ENCODE measurements around the gene PIEZO2. TPM values are rescaled to one million over a fixed set of nuclear protein-coding genes. Genes with fewer than 3 reads are reported as not detected.

The PIEZO2 gene
- total RNA-seq, 4 donors from 2014 or later, result 0.18 to 3.0 (median 0.21) TPM

DNA sequence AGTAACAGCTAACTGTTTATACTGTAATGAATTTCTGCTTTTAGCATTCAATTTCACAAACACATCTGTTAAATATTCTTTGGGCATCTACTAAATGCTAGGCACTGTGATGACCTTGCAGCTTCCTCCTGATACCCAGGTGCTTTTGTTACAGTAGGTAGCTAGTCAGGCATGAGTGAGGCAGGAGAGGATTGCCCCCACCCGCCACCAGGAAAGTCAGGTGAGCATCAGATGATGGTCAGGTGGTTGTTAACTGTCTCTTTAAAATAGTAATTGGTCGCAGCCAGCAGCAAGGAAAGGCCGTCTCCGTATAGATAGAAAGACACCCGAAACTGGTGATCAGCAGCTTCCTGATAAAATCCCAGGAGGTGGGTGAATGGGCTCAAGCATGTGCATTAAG, 255.6 kb downstream of the PIEZO2 start:
- Histone ChIP-seq H3K27ac (no peak overlapping the region), H3K9me3 (no peaks in the 10 kb centered on the region), H3K27me3 (no peaks in the 10 kb centered on the region), H3K36me3 (no peaks in the 10 kb centered on the region), H3K4me1 (no peaks in the 10 kb centered on the region), H3K4me3 (no peak overlapping the region)
- ATAC-seq (no peak), DNase-seq (no peak)
- in situ Hi-C loops (cut with MboI; ENCODE audit: low sequenced_read_pairs in 4 of 4), result no loop called here
- intact Hi-C loops (cut with DNase I; ENCODE audit: low total_unique reads), result no loop called here
- TF ChIP-seq, protein P1, sequence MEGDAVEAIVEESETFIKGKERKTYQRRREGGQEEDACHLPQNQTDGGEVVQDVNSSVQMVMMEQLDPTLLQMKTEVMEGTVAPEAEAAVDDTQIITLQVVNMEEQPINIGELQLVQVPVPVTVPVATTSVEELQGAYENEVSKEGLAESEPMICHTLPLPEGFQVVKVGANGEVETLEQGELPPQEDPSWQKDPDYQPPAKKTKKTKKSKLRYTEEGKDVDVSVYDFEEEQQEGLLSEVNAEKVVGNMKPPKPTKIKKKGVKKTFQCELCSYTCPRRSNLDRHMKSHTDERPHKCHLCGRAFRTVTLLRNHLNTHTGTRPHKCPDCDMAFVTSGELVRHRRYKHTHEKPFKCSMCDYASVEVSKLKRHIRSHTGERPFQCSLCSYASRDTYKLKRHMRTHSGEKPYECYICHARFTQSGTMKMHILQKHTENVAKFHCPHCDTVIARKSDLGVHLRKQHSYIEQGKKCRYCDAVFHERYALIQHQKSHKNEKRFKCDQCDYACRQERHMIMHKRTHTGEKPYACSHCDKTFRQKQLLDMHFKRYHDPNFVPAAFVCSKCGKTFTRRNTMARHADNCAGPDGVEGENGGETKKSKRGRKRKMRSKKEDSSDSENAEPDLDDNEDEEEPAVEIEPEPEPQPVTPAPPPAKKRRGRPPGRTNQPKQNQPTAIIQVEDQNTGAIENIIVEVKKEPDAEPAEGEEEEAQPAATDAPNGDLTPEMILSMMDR (IDR thresholded peaks at IDR 0.05 in 4 of 5, conservative IDR thresholded peaks at IDR 0.05 in 1 of 5), result no peak
- no peak for TF ChIP-seq POLR2A (IDR thresholded peaks at IDR 0.05)

DNA sequence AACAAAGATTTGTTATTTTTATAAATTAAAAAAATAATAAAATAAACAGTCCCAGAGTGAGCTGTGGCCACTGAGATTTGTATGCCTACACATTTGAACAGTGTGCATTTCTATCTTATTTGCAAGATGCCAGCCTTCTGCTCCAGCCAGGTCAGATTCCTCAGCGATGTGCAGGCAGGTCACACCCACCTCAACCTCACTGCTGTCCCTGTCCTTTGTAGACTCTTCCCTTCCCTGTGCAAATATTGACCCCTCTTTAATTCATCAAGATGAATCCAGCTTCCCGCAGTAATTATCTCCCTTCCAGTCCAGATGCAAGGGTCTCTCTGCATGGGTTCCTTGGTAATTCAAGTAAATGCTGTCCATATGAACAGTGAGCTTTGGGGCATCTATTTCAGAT, 256.2 kb downstream of the PIEZO2 start:
- intact Hi-C loops (cut with DNase I; ENCODE audit: low total_unique reads) (no loop called here), in situ Hi-C loops (cut with MboI; ENCODE audit: low sequenced_read_pairs in 4 of 4) (no loop called here)
- ATAC-seq (no peak), DNase-seq (no peak)
- no peaks in the 10 kb centered on the region for H3K27me3 ChIP-seq
- TF ChIP-seq, protein P1 (IDR thresholded peaks at IDR 0.05 in 4 of 5, conservative IDR thresholded peaks at IDR 0.05 in 1 of 5), result no peak
- no peak for TF ChIP-seq POLR2A (IDR thresholded peaks at IDR 0.05)
- no peak overlapping the region for H3K27ac ChIP-seq
- H3K9me3 ChIP-seq, result no peaks in the 10 kb centered on the region
- H3K36me3 ChIP-seq, result no peaks in the 10 kb centered on the region
- H3K4me3 ChIP-seq, result no peak overlapping the region
- H3K4me1 ChIP-seq, result no peaks in the 10 kb centered on the region

DNA sequence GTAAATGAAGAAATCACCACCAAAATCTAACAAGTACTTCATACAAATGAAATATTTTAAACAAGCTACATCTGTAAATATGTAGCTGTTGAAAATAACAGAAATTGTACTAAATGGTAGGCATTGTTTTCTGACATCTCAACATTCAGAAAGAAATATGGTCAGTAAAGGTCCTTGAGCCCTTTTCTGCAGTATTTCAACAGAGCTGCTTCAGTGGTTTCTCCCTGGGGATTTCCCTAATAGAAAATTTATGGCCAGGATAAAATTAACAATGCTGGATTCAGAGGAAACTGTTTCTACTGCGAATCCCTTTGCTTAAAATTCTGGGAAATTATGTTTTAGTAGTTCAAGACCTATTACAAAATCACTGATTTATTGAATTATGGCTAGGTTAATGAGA, 256.6 kb downstream of the PIEZO2 start:
- intact Hi-C loops (cut with DNase I; ENCODE audit: low total_unique reads), result no loop called here
- in situ Hi-C loops (cut with MboI; ENCODE audit: low sequenced_read_pairs in 4 of 4), result no loop called here
- no peak for ATAC-seq
- no peaks in the 10 kb centered on the region for H3K9me3 ChIP-seq
- TF ChIP-seq POLR2A (IDR thresholded peaks at IDR 0.05), result no peak
- TF ChIP-seq, protein P1 (IDR thresholded peaks at IDR 0.05 in 4 of 5, conservative IDR thresholded peaks at IDR 0.05 in 1 of 5), result no peak
- H3K4me3 ChIP-seq, result no peak overlapping the region
- no peaks in the 10 kb centered on the region for H3K36me3 ChIP-seq
- no peaks in the 10 kb centered on the region for H3K27me3 ChIP-seq
- no peaks in the 10 kb centered on the region for H3K4me1 ChIP-seq
- no peak overlapping the region for H3K27ac ChIP-seq
- no peak for DNase-seq

DNA sequence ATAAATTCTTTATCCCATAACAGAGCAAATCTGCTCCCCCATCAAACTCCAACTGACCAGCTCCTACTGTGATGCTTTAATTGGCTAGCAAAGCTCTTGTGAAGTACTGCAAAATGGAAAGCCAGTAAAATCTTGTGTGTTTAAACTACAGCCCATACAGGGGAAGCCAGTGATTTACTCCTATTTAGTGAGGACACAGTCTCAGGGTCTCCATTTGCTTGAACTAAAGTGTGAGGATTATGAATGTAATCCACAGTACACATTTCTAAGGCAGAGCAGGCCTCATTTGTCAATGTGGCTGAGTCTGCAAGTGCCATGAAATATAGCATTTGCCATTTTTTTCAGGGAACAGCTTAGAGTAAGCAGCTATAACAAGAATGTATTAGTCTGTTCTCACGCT, 259.3 kb downstream of the PIEZO2 start:
- ATAC-seq (no peak), DNase-seq (no peak)
- in situ Hi-C loops (cut with MboI; ENCODE audit: low sequenced_read_pairs in 4 of 4), result no loop called here

DNA sequence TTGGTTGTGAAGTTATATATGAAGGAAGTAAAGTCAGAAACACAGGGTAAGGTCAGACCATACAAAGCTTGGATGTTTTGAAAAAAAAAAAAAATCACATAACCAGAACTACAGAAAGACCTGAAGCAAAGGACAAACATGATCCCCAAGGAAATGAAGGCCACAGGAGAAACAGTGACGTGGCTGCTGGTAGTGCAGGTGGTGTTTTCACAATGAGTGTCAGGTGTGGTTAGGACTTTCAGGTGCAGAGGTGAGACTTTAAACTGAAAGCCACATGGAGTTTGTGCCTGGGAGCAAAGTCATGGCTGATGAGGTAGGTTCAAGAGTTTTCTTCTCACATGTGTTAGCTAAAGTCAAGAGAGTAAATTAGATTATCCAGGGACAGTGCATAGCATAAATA, 270.7 kb downstream of the PIEZO2 start:
- no peak overlapping the region for H3K27ac ChIP-seq
- no peaks in the 10 kb centered on the region for H3K36me3 ChIP-seq
- no peaks in the 10 kb centered on the region for H3K9me3 ChIP-seq
- TF ChIP-seq, protein P1 (IDR thresholded peaks at IDR 0.05 in 4 of 5, conservative IDR thresholded peaks at IDR 0.05 in 1 of 5), result no peak
- no peak for TF ChIP-seq POLR2A (IDR thresholded peaks at IDR 0.05)
- ATAC-seq, result no peak
- H3K27me3 ChIP-seq, result no peaks in the 10 kb centered on the region
- H3K4me1 ChIP-seq, result no peaks in the 10 kb centered on the region
- no peak overlapping the region for H3K4me3 ChIP-seq
- no peak for DNase-seq
- in situ Hi-C loops (cut with MboI; ENCODE audit: low sequenced_read_pairs in 4 of 4), result no loop called here
- intact Hi-C loops (cut with DNase I; ENCODE audit: low total_unique reads), result no loop called here

More for the DNA sequence above, 259.3 kb downstream of the PIEZO2 start:
- Histone ChIP-seq H3K9me3 (no peaks in the 10 kb centered on the region), H3K27me3 (no peaks in the 10 kb centered on the region), H3K36me3 (no peaks in the 10 kb centered on the region), H3K4me3 (no peak overlapping the region), H3K4me1 (no peaks in the 10 kb centered on the region), H3K27ac (no peak overlapping the region)
- intact Hi-C loops (cut with DNase I; ENCODE audit: low total_unique reads), result no loop called here
- TF ChIP-seq, protein P1 (IDR thresholded peaks at IDR 0.05 in 4 of 5, conservative IDR thresholded peaks at IDR 0.05 in 1 of 5), result no peak
- no peak for TF ChIP-seq POLR2A (IDR thresholded peaks at IDR 0.05)
